HepG2 (cell line): ENCODE results near the gene AHSA1. TPM values are rescaled to one million over a fixed set of nuclear protein-coding genes. Genes with fewer than 3 reads are reported as not detected.

ENCODE experiments used
- ATAC-seq: fragments of 200-7000 bp; cut with Tn5 transposase; 3 replicates; pipeline ENCODE4 v1.9.1; 2020; ENCODE audit warnings: mild to moderate bottlenecking, moderate library complexity
- BruUV-seq: library from RNA; stranded (reverse); fragments of 400-500 nt; replicated peaks from 2 replicates; lab custom pipeline; 2021; lab: Mats Ljungman, UMichigan
- CTCF ChIA-PET: fragments of 300-600 bp; formaldehyde crosslinking; extraction: SDS; loops from one replicate; lab custom pipeline; 2021; ENCODE audit warnings: low total read pairs, inconsistent platforms, low intra/inter-chr PET ratio; lab: Yijun Ruan, JAX
- POLR2A ChIA-PET: fragments of 350-600 bp; sonication (Branson Sonifier 250); formaldehyde crosslinking; loops from one replicate; lab custom pipeline; 2020; ENCODE audit warnings: antibody characterized with exemption, inconsistent platforms; lab: Yijun Ruan, JAX
- DNase-seq: peaks from one replicate; pipeline ENCODE4 v3.0.0-alpha.2; 2015; ENCODE audit warnings: low spot score
- FAIRE-seq: peaks from 3 replicates; lab custom pipeline; 2011; peaks lifted over from hg19 to GRCh38; lab: Jason Lieb, UNC
- H2AFZ ChIP-seq: one replicate; pipeline ENCODE4 v1.6.1; 2011; ENCODE audit warnings: low read length, inconsistent platforms
- H3K27ac ChIP-seq: fragments of 300-600 bp; 3 replicates; pipeline ENCODE4 v1.8.0; 2011; ENCODE audit warnings: mixed run types, mild to moderate bottlenecking, mixed read lengths, low read length, inconsistent platforms; ENCODE audit not compliant: insufficient read depth; ENCODE audit errors: extremely low read length
- H3K27me3 ChIP-seq, 2 experiments: fragments of 200-600 bp in 1 of 2; 2 replicates in 1 of 2; 3 replicates in 1 of 2; pipeline versions ENCODE4 v1.6.0 to v1.8.0; 2011; ENCODE audit warnings: low read length in 2 of 2, mild to moderate bottlenecking in 2 of 2, moderate library complexity in 2 of 2, inconsistent platforms in 1 of 2; ENCODE audit not compliant: insufficient read depth in 2 of 2, control insufficient read depth in 1 of 2
- H3K36me3 ChIP-seq, 2 experiments: fragments of 200-600 bp in 1 of 2; replicated peaks in 1 of 2; 2 replicates in 1 of 2; 3 replicates in 1 of 2; pipeline versions ENCODE4 v1.5.1 to v1.8.0; 2011; ENCODE audit warnings: low read length in 2 of 2, inconsistent platforms in 1 of 2; ENCODE audit not compliant: insufficient read depth in 2 of 2, control insufficient read depth in 1 of 2
- H3K4me1 ChIP-seq: 2 replicates; pipeline ENCODE4 v1.5.1; 2012; ENCODE audit warnings: low read length, inconsistent platforms; ENCODE audit not compliant: insufficient read depth
- H3K4me2 ChIP-seq: 2 replicates; pipeline ENCODE4 v1.6.0; 2011; ENCODE audit warnings: low read depth, low read length, inconsistent platforms
- H3K4me3 ChIP-seq, 3 experiments: fragments of 200-600 bp in 1 of 3; sonication (generic), shearing (Covaris generic) in 1 of 3; replicated peaks in 1 of 3; 2 replicates each; pipeline ENCODE4 v1.5.1; 2011 to 2016; ENCODE audit warnings: low read length in 3 of 3, inconsistent platforms in 2 of 3, low read depth in 2 of 3, mild to moderate bottlenecking in 2 of 3, control low read depth in 1 of 3, mixed read lengths in 1 of 3; ENCODE audit not compliant: insufficient read depth in 1 of 3
- H3K79me2 ChIP-seq: one replicate; pipeline ENCODE4 v1.6.1; 2011; ENCODE audit warnings: low read length, inconsistent platforms; ENCODE audit not compliant: insufficient read depth
- H3K9ac ChIP-seq: 2 replicates; pipeline ENCODE4 v1.6.0; 2011; ENCODE audit warnings: mild to moderate bottlenecking, low read depth, low read length, inconsistent platforms; ENCODE audit not compliant: insufficient read depth
- H3K9me3 ChIP-seq: 2 replicates; pipeline ENCODE4 v1.5.1; 2012; ENCODE audit warnings: mild to moderate bottlenecking, low read length
- H4K20me1 ChIP-seq: 2 replicates; pipeline ENCODE4 v1.6.0; 2011; ENCODE audit warnings: inconsistent platforms, mild to moderate bottlenecking, low read length, moderate library complexity; ENCODE audit not compliant: insufficient read depth
- FOSL1 ChIP-seq: sonication (generic); formaldehyde crosslinking; IDR thresholded peaks from 2 replicates; pipeline ENCODE4 v1.9.0; 2021; ENCODE audit warnings: missing genetic modification reagents, borderline replicate concordance
- HMGA1 ChIP-seq: sonication (generic); formaldehyde crosslinking; conservative IDR thresholded peaks from 2 replicates; pipeline ENCODE4 v1.4.0; 2020; ENCODE audit warnings: missing genetic modification reagents
- HNF1B ChIP-seq: sonication (generic); formaldehyde crosslinking; IDR thresholded peaks from 2 replicates; pipeline ENCODE4 v1.5.1; 2020; ENCODE audit warnings: mild to moderate bottlenecking, moderate library complexity, missing genetic modification reagents
- MYNN ChIP-seq: sonication (generic); formaldehyde crosslinking; IDR thresholded peaks from 2 replicates; pipeline ENCODE4 v1.4.0; 2020; ENCODE audit warnings: mild to moderate bottlenecking, low read depth, missing genetic modification reagents
- PAF1 ChIP-seq: IDR thresholded peaks from 2 replicates; pipeline ENCODE4 v1.6.1; 2016; ENCODE audit warnings: missing genetic modification reagents, missing compliant biosample characterization
- PRPF4 ChIP-seq: fragments of 200-400 bp; formaldehyde crosslinking; IDR thresholded peaks from 2 replicates; pipeline ENCODE4 v1.6.1; 2016; ENCODE audit warnings: low read length, low read depth; ENCODE audit not compliant: poor library complexity, severe bottlenecking
- RAD51 ChIP-seq: fragments of 450-650 bp; IDR thresholded peaks from 2 replicates; pipeline ENCODE4 v1.6.1; 2016; ENCODE audit warnings: borderline replicate concordance
- RBFOX2 ChIP-seq: fragments of 200-400 bp; formaldehyde crosslinking; IDR thresholded peaks from 2 replicates; pipeline ENCODE4 v1.6.1; 2017; ENCODE audit warnings: low read depth, mild to moderate bottlenecking, low read length
- ZFP90 ChIP-seq: sonication (generic); formaldehyde crosslinking; IDR thresholded peaks from 2 replicates; pipeline ENCODE4 v1.8.0; 2022; ENCODE audit warnings: missing genetic modification reagents, mild to moderate bottlenecking, inconsistent platforms, borderline replicate concordance
- ZNF256 ChIP-seq: sonication (generic); formaldehyde crosslinking; conservative IDR thresholded peaks from 2 replicates; pipeline ENCODE4 v1.4.0; 2020; ENCODE audit warnings: missing genetic modification reagents
- ZNF263 ChIP-seq: sonication (generic); formaldehyde crosslinking; IDR thresholded peaks from 2 replicates; pipeline ENCODE4 v1.4.0; 2020; ENCODE audit warnings: missing genetic modification reagents
- ZNF570 ChIP-seq: sonication (generic); formaldehyde crosslinking; IDR thresholded peaks from 2 replicates; pipeline ENCODE4 v1.4.0; 2020; ENCODE audit warnings: mild to moderate bottlenecking, missing genetic modification reagents, borderline replicate concordance
- ZNF691 ChIP-seq: sonication (generic); formaldehyde crosslinking; IDR thresholded peaks from 2 replicates; pipeline ENCODE4 v1.4.0; 2020; ENCODE audit warnings: missing genetic modification reagents, low read depth, mild to moderate bottlenecking, borderline replicate concordance
- ZNF709 ChIP-seq: sonication (generic); formaldehyde crosslinking; IDR thresholded peaks from 2 replicates; pipeline ENCODE4 v1.5.0; 2020; ENCODE audit warnings: mild to moderate bottlenecking, missing genetic modification reagents
- ZNF768 ChIP-seq: sonication (generic); formaldehyde crosslinking; IDR thresholded peaks from 2 replicates; pipeline ENCODE4 v1.4.0; 2020; ENCODE audit warnings: missing genetic modification reagents
- ZNF788 ChIP-seq: sonication (generic); formaldehyde crosslinking; IDR thresholded peaks from 2 replicates; pipeline ENCODE4 v1.5.0; 2020; ENCODE audit warnings: mild to moderate bottlenecking, missing genetic modification reagents, borderline replicate concordance
- WGBS: methylation state at CpG from one replicate; pipeline ENCODE4 v1.1.6; 2017; ENCODE audit warnings: low lambda C conversion rate; 5-methylcytosine and 5-hydroxymethylcytosine counted together
- in situ Hi-C: cut with HindIII; loops from 2 replicates; pipeline ENCODE4 v1.10.0; 2017; ENCODE audit warnings: low pct_unique_long_range_greater_than_20kb; ENCODE audit not compliant: extremely low pct_ligation_motif_present
- intact Hi-C: fragments of 100-400 bp; cut with micrococcal nuclease; formaldehyde crosslinking; loops from one replicate; pipeline ENCODE4 v1.10.0; 2022; ENCODE audit not compliant: unreplicated experiment
- polyA plus RNA-seq, 8 experiments: library from polyadenylated mRNA; depleted of rRNA in 3 of 8; stranded (reverse) in 7 of 8; unstranded in 1 of 8; fragments of >200 nt; fragmentation: Illumina TruSeq in 4 of 8; extraction: Trizol in 4 of 8; gene quantifications; 2 replicates each; pipeline versions ENCODE4 v1.2.1 to v1.2.3, GENCODE V29; 2011 to 2016; ENCODE audit warnings: low read depth in 4 of 8, missing spikeins in 1 of 8, mixed read lengths in 1 of 8; ENCODE audit not compliant: insufficient read depth in 1 of 8
- total RNA-seq, 5 experiments: library from RNA; depleted of rRNA; stranded (reverse); fragments of >200 nt; fragmentation: Illumina TruSeq; extraction: Trizol; gene quantifications; 2 replicates each; pipeline ENCODE4 v1.2.3, GENCODE V29; 2016; ENCODE audit warnings: low read depth in 1 of 5

The AHSA1 gene
- total and polyA plus RNA-seq, 2 of the 13 experiments (the other 11 are each of a cell fraction or from before 2014, with no cell fraction given): 113 to 241 TPM

- Histone ChIP-seq H3K4me3 (no peak overlapping the region), H3K36me3 (peaks cover 20 to 21% of the 10 kb centered on the region in 2 experiments), H3K27me3 (no peaks in the 10 kb centered on the region), H3K79me2 (no peaks in the 10 kb centered on the region), H3K27ac (no peak overlapping the region), H3K9me3 (no peaks in the 10 kb centered on the region), H3K4me2 (no peak overlapping the region), H3K4me1 (no peaks in the 10 kb centered on the region), H3K9ac (no peak overlapping the region), H4K20me1 (peaks cover 7% of the 10 kb centered on the region; the same call in 1 of the 2 replicates), H2AFZ (no peak overlapping the region)
- TF ChIP-seq ZNF768 (CRISPR knock-in tag): no peak
- TF ChIP-seq ZNF256: no peak
- TF ChIP-seq RBFOX2: no peak
- no peak for TF ChIP-seq PRPF4
- DNase-seq: no peak
- ChIA-PET POLR2A (no interaction called here), CTCF (no interaction called here)
- in situ Hi-C loops: no loop called here
- no peak for ATAC-seq
- FAIRE-seq: no peak
- WGBS: 100% methylated on average over 3 of the region's 7 CpGs
- intact Hi-C loops: no loop called here
- BruUV-seq: no TSS peak
These were observed 30.7 kb downstream of the AHSA1 start for GRCh38 chr14:77488558-77488957.

GRCh38 chr14:77489041-77489440 lies 31.1 kb downstream of the AHSA1 start:
- intact Hi-C loops: no loop called here
- TF ChIP-seq HNF1B (CRISPR knock-in tag) (no peak), ZNF263 (CRISPR knock-in tag) (no peak), ZNF570 (CRISPR knock-in tag) (no peak), ZNF788 (CRISPR knock-in tag) (no peak), ZNF709 (CRISPR knock-in tag) (no peak), ZNF691 (CRISPR knock-in tag) (no peak), FOSL1 (no peak), PAF1 (CRISPR knock-in tag) (no peak), ZFP90 (CRISPR knock-in tag) (no peak), MYNN (CRISPR knock-in tag) (no peak), HMGA1 (CRISPR knock-in tag) (no peak), RAD51 (no peak)
- H3K9me3 ChIP-seq: no peaks in the 10 kb centered on the region
- peaks cover 7% of the 10 kb centered on the region; the same call in 1 of the 2 replicates for H4K20me1 ChIP-seq
- ChIA-PET POLR2A (no interaction called here), CTCF (no interaction called here)
- 97% methylated on average over 6 of the region's 6 CpGs for WGBS
- in situ Hi-C loops: no loop called here
- H3K79me2 ChIP-seq: no peaks in the 10 kb centered on the region
- peaks cover 16% of the 10 kb centered on the region in 2 experiments for H3K36me3 ChIP-seq
- H3K27ac ChIP-seq: no peak overlapping the region
- no peak for ATAC-seq
- no TSS peak for BruUV-seq
- no peak overlapping the region for H2AFZ ChIP-seq
- no peak for DNase-seq
- H3K4me2 ChIP-seq: no peak overlapping the region
- no peak for FAIRE-seq
- H3K27me3 ChIP-seq: no peaks in the 10 kb centered on the region
- no peak overlapping the region for H3K9ac ChIP-seq
- no peak overlapping the region for H3K4me3 ChIP-seq
- no peaks in the 10 kb centered on the region for H3K4me1 ChIP-seq
